GM18909 (cell line): Measurements from ENCODE around the gene PSD2.

Experiments
- ATAC-seq: cut with Tn5 transposase; IDR thresholded peaks from one replicate; pipeline ENCODE4 v1.9.1; 2021; ENCODE audit warnings: mild to moderate bottlenecking; ENCODE audit not compliant: unreplicated experiment, poor library complexity

PSD2 gene

DNA sequence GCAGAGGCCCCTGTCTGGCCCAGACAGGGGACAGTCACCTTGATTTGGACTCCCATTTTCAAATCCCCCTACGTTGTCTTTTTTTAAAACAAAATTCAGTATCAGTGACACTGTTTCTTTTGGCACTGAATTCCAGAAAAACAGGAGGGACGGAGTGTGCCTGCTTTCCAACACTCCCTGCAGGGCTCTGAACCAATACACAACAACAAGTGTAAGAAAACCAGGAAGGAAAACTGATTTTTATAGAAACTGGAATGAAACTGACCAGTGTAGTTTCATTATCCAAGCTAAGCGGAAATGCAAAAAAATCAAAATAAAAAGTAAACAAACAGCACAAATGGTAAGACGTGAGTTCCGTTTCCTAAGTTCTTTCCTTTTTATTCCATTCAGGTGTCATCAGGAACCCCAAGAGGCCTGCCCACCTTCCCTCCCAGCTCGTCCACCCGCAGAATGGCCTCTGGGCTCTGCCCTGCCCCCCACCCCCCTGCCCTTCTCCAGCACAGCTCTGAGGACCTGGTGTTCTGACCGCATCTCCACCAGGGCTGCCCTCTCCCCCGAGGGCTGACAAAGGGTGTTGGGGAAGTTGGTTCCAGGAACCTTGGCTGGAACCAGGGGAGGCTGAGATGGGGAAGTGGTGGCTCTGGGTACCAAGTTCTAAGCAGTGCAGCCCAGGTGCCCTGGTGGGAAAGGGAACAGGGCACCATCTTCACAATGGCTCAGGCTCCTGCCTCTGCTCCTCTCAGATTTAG is 73.6 kb downstream of the PSD2 start:
- no peak for ATAC-seq

DNA sequence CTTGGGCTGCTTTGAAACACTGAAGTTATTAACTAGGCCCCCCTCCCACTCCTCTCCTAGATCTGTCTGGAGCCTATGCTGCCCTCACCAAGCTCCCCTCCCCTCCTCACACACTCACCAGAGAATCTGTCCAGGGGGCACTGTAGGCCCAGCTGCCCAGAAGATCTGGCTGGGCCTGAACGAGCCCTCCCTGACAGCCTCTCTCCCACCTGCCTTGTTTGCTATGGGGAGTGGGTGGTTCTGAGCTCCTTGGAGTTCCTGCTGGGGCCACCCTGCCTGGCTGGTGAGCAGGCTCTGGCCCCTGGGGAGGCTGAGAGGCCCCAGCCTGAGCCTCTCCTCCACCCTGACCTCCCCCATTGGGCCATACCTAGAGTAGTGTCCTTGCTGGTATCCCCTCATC is 75.1 kb downstream of the PSD2 start:
- no peak for ATAC-seq

DNA sequence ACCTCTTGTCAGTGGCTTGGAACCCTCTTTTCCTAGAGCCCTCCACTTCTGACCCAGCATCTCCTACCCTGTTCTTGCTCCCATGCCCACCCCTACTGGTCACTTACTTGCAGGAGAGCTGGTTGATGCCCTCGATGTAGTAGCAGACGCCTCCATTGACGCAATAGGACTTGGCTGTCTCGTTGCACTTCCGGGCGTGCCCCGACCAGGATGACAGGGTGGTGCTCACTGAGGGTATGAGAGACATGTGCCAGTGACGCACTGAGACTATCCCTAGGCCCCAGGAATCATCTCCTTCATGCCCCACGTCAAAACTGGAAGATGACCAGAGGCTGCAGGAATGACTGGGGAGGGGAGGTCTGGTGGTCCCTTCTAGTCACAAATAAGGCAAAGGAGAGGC is 76.0 kb downstream of the PSD2 start:
- ATAC-seq: no peak

DNA sequence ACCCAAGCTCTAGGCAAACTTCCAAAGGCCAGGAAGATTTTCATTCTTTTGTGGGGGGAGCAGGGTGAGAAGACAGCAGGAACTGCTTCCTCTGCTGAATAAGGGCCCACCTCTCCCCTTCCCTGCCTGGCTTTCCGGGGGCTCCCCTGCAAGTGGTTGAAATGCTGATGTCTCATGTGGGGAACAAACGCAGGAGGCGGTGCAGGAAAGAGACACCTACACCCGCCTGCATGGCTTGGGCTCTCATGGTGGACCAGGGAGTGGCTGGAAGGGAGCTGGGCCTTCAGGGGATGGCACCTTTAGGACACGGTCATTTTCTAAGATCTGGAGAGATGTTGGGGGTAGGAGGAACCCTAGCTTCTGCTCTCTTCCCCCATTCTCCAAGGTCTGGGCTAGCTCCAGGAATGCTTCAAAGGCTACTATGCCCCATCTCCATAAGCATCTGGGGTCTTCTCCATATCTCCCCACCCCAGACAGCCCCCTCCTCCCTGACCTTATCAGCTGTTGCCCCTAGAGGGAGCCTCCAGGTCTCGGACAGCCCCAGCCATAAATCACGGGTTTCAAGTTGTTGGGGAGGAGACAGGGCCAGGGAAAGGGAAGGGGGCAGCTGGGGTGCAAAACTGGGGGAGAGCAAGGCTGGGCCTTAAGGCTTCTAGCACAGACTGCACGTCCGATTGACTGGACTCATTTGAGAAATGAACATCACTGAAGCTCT is 76.6 kb downstream of the PSD2 start:
- ATAC-seq: no peak

DNA sequence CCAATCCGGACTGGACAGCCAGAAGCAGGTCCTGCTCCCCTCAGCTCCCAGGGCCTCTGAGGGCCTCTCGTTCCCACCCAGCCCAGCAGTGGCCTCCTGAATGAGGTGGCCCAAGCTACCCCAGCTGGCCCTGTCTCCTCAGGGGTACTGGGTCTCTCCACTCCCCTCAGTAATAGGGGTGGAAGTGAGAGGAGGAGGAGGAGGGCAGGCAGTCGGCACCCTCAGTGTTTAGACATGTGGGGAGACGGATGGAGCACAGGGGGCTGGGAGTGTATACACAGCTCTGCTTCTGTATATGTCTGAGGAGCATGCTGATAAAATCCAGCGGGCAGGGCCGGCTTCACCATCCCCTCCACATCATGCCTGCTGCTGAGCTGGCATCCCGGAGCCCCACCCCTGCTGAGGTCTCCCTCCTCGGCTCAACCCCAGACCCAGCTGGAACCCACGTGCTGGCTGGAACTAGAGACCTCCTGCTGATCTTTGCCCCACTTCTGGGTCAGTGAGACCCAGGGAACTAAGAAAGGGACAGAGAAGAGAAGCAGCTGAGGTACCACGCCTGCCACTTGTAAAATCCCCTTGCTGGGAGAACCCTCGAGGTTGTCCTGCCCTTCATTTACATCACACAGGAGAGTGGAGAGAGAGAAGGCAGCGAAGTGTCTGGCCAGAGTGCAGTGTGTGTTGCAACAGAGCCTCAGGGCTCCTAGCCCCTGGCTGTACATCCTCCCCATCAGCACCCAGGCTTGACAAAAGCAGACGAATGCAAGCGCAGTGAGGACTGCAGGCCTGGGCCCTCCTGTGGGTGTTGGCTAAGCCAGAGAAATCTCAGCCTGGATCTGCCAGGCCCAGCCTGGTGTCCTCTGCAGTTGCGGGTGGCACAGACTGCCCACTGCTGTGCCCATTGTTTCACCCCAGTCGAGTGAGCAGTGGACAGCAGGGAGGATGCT is 77.5 kb downstream of the PSD2 start:
- no peak for ATAC-seq

DNA sequence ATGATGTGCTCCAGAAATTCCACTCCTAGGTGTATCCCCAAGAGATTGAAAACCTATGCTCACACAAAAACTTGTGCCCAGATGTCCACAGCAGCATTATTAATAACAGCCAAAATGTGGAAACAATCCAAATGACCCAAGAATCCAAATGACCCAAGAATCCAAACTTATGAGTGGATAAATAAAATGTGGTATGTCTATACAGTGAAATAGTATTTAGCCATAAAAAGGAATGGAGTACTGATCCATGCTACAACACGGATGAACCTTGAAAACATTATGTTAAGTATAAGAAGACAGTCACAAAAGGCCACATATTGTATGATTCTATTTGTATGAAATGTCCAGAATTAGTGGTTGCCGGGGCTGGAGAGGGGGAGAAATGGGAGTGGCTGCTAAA is 80.3 kb downstream of the PSD2 start:
- ATAC-seq: no peak

DNA sequence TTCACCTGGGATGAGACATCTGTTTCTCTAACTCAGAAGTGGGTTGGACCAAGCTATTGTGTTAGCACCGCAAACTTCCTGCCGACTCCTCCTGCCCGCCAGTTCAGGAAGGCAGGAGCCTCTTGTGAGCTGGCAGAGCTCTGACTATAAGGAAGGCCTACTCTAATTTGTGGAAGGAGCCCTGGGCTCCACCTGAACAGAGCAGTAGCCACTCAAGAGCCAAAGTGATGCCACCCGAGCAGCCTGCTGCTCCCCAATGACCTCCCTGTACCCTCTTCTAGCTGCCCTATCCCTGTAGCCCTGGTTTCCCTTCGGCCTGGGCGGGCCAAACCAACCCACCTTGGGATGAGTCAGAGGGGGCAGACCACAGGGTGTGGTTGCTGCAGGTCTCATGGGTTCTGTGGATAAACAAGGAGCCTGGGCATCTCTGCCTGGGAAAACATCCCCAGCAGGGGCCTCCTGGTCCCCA is 81.6 kb downstream of the PSD2 start:
- no peak for ATAC-seq

DNA sequence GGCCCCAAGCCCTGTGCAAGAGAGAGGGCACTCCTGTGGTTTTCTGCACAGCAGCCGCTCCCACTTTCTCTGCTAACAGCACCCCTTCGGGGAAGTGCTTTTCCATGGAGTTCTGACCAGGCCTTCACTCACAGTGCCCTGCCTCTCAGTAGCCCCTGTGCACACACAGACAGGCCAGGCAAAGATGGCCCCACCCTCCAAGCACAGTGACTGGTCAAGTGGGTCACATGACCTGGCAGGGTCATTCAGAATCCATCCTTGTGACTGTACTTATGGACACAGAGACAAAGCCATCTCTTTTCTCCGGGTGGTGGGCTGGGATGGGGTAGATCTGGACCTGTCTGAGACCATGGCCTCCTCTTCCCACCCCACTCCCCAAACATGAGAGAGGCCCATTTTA is 82.5 kb downstream of the PSD2 start:
- no peak for ATAC-seq

DNA sequence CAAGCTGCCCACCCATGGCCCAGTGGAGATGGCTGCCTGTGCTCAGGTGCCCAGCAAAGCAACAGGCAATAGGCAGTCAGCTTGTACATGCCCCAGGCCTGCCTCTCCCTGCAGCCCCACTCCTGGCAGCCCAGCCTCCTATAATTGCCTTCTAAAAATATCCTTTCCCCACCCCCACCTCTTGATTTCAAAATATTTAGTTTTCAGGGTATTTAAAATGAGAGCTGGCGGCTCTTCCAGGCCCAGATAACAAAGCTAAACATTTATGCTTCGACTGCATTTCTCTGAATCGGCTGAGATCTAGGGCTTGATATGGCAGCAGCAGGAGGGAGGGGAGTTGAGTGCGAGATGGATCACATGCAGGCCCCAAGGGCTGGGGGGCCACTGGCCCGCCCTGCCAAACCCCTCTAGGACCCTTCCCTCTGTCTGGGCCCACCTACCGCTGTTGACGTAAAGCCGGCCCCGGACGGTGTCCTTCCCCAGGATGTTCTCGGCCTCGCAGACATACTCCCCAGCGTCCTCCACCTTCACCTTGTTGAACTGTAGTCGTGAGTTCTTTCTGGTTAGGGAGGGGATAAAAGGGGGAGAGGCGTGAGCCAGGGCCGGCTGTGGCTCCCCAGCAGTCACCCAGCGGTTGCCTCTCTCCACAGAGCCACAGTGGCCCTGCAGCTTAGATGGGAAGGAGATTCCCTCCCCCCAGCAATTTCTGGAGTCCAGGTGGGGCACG is 85.0 kb downstream of the PSD2 start:
- no peak for ATAC-seq

DNA sequence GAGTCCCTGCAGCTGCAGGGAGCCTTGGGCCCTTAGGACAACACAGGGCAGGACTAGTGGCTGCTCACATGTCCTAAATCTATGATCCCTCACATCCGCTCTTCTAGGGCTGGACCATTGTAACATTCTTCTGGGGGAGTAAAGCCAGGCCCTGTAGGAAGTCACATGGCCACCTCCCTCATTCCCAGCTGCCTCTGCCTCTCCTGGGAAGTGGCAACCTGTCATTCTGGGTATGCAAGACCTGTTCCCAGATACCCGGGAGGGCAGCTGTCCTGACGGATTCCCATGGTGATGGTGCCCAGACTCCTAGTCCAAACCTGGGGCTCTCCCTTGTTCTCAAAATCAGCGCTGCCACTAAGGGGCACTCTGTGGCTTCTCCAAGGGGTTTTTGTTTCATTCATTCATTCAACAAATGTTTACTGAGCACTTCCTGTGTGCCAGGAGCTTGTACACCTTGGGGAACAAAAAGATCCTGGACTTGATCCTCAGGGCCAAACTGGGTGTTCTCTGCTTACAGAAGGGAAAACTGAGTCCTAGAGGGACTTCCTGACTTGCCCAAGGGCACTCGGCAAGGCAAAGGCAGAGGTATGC is 85.6 kb downstream of the PSD2 start:
- no peak for ATAC-seq

DNA sequence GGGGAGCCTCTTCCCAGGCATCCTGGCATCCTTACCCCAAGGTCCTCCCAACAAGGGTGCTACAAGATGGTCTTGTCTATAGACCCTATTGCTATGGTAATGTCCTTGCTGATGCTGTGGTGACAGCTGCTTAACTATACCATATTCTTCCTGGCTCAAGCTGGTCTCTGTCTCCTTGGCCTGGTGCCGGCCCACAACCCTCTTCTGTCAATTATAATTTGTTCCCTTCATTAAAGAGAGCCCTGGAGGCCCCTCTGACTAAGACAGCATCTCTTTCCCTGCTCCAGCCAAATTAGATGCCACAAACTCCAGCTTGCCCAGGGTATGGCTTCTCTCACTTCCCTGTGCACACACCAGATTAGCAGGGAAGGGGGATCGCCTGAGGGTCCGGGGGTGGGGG is 86.7 kb downstream of the PSD2 start:
- no peak for ATAC-seq

DNA sequence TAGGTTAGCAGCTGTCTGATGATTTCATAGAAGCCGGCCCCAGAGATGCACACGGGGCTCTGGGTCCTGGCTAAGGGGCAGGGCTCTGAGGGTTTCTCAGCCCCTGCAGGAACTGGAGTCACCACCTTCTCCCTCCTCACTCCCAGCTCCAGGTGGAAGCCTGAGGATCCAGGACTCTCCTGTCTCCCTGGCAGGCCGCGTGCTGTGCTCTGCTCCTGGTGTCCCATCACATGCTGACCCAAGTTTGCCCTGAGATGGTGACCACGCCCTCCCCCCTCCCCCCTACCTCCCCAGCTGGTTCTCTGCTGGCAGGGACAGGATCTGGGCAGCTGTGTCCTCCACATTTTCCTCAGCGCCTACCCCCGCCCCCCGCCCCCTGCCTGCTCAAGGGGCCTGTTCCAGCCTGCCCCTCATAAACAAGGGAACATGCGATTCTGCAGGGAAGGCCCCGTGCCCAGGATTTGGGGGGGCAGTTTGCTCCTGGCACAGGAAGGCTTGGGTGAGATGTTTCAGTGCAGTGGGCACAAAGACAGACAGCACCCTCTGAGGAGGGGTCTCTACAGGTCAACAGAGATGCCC is 87.4 kb downstream of the PSD2 start:
- no peak for ATAC-seq

DNA sequence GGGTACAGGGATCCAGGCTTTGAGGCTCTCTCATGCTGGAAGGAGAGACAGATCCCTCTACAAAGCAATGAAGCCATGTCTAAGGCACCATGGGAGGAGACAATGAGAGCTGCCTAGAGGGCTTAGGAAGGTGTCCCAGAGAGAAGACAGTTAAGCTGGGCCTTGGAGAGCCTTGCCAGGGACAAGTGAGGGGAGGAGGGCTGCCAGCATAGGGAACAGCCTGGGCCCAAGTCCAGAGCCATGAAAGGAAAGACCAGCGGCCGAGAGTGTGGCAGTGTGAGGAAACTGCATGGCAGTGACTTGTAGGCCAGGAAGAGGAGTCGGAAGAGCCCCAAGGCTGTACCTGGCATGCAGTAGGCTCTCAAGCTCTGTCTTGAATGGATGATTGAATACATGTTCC is 88.5 kb downstream of the PSD2 start:
- no peak for ATAC-seq

DNA sequence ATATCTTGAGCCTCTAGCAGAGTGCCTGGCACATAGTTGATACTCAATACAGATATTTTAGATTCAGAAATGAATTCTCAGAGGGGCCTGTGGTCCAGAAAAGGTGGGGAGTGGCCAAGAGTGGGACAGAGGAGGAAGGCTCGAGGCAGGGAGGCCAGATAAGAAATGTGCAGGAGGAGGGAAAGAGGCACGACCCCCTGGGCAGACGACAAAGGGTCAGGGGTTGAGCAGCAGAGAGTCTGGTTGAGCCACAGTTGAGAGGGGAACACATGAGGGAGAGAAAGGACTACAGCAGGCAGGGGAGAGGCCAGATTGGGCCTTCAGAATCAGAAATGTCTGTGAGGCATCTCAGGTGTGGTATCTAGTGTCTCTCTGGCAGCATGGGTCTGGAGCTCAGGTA is 89.1 kb downstream of the PSD2 start:
- no peak for ATAC-seq

DNA sequence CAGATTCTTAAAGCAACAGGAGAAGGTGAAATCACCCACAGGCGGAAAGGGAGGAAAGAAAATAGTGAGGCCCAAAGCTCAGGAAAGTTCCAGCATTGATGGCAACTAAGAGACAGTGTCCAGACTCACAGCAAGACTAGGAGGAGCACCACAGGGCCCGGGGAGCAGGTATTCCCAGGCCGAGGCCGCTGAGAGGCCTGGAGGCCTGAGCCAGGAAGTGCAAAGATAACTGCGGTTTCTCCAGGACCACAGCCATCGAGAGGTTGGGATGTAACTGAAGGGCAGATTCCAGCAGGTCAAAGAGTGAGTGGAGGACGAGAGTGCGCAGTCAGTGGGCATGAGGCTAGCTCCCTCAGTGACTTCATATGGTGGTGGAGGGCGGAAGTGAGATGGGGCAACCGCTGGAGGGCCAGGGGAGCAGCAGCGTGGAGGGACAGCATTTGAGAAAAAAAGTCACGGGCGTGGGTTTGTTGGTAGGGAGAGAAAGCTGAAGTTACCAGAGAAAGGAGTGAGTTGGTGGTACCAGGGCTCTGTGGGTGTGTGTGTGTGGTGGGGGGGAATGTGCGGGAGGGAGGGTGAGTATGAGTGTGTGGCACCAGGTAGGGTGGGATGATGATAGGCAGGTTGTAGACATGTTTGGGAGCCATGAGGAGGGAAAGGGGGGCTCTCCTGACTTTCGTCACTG is 89.7 kb downstream of the PSD2 start:
- ATAC-seq: no peak

DNA sequence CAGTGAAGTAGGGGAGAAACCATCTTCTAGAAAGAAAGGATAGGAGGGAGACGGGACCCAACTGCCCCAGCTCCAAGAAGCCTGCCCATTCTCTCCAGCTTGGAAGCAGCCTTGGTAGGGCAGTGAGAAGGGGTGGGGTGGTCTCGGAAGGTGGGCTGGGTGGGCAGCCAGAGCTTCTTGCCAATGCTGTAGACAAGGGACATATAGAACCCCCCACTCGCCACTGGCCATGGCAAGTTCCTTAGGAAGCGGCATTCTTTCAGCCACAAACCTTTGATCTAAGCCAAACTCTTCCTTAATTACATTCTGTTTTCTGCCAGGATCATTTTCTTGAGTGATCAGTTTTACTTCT is 90.2 kb downstream of the PSD2 start:
- ATAC-seq: no peak

DNA sequence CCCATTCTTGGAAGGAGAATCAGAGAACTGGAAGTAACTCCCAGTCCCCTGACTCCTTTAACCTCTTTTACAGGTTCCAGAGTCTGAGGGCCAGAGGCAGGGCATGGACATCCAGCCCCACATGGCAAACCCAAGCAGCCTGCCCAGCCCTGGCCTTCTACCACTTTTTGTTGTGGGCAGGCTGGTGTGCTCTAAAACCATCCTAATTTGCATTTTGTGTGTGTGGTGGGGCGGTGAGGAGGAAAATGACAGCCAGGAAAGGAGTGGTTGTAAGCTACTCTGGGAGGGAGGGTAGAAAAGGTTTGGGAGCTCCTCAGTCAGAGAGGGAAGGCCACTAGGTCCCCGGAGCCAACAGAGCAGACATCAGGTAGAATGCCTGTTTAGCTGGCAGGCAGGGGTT is 90.6 kb downstream of the PSD2 start:
- no peak for ATAC-seq

DNA sequence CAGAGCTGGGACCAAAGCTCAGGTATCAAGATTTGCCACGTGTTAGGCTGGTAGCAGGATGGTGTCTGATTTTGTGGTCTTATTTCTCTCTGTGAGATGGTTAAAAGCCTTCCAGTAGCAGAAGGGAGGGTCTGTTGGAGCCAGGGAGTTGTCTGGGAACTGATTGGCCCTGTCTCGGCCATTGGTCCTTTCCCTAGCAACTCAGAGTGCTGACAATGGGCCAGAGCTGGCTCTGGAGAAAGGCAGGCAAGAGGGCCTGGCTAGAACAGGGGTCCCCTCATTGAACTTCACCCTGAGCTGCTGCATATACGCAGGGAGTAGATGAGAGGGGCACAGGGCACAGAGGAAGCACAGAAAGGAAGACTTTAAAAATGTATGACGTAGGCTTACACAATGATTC is 92.8 kb downstream of the PSD2 start:
- no peak for ATAC-seq

DNA sequence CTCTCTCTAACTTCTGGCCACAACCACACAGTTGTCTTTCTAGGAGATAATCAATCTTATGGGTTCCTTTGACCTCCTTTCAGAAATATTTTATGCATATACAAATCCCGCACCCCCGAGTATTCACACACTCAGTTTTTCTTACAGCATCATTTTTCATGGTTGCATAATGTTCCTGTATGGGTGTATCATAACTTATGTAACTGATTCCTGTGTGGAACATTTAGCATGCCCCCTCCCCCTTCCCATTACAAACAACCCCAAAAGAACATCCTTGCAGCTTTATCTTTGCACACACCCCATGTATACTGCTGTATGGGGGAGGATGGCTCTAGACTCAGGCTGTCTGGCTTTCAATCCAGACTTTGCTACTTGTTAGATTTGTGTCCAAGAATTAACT is 93.8 kb downstream of the PSD2 start:
- no peak for ATAC-seq
